B cell (primary cell): ENCODE data around the gene TPBG.
"Not testable (repeated sequence)": the region's sequence is repeated elsewhere in the genome, so short reads cannot be mapped to it uniquely, and the experiment has no call there.

Experiments
- EZH2 ChIP-seq: IDR thresholded peaks from 2 replicates; pipeline ENCODE4 v1.6.1; 2012; ENCODE audit warnings: borderline replicate concordance, low read depth, mild to moderate bottlenecking, moderate library complexity, low read length; ENCODE audit not compliant: insufficient read depth, poor library complexity, severe bottlenecking
- TF ChIP-seq, protein P1 (sequence below): fragments of 200-600 bp; IDR thresholded peaks from one replicate; pipeline ENCODE4 v1.8.0; 2022; ENCODE audit warnings: antibody characterized with exemption, mild to moderate bottlenecking

DNA sequence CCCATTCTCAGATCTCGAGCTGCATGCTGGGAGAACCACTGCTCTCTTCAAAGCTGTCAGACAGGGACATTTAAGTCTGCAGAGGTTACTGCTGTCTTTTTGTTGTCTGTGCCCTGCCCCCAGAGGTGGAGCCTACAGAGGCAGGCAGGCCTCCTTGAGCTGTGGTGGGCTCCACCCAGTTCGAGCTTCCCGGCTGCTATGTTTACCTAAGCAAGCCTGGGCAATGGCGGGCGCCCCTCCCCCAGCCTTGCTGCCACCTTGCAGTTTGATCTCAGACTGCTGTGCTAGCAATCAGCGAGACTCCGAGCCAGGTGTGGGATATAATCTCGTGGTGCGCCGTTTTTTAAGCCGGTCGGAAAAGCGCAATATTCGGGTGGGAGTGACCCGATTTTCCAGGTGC is 31.2 kb downstream of the TPBG start:
- TF ChIP-seq, protein P1, sequence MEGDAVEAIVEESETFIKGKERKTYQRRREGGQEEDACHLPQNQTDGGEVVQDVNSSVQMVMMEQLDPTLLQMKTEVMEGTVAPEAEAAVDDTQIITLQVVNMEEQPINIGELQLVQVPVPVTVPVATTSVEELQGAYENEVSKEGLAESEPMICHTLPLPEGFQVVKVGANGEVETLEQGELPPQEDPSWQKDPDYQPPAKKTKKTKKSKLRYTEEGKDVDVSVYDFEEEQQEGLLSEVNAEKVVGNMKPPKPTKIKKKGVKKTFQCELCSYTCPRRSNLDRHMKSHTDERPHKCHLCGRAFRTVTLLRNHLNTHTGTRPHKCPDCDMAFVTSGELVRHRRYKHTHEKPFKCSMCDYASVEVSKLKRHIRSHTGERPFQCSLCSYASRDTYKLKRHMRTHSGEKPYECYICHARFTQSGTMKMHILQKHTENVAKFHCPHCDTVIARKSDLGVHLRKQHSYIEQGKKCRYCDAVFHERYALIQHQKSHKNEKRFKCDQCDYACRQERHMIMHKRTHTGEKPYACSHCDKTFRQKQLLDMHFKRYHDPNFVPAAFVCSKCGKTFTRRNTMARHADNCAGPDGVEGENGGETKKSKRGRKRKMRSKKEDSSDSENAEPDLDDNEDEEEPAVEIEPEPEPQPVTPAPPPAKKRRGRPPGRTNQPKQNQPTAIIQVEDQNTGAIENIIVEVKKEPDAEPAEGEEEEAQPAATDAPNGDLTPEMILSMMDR = not testable (repeated sequence)
- not testable (repeated sequence) for TF ChIP-seq EZH2
